Stimulated activated CD8-positive, alpha-beta memory T cell treated with anti-CD3 and anti-CD28 coated beads, Interleukin-4, amount 100 ng/mL, for 24 hours (primary cell): ENCODE measurements around the gene SYT12.
A peak's percentile ranks its signal among the peaks of the same experiment; 100 is the strongest.

Experiments used
- DNase-seq: peaks from one replicate; pipeline ENCODE4 v3.0.0-alpha.2; 2020; ENCODE audit warnings: low read depth

The SYT12 gene

GRCh38 chr11:67030976-67031375 is 8.0 kb downstream of the SYT12 start:
- no peak for DNase-seq

GRCh38 chr11:67031791-67032561 is 9.0 kb downstream of the SYT12 start:
- no peak for DNase-seq

- DNase-seq = no peak
Measured at GRCh38 chr11:67032830-67033551, 10.1 kb downstream of the SYT12 start.

- no peak for DNase-seq
Measured at GRCh38 chr11:67033661-67034166, 10.8 kb downstream of the SYT12 start.

GRCh38 chr11:67034350-67034749 is 11.4 kb downstream of the SYT12 start:
- DNase-seq = no peak

GRCh38 chr11:67040147-67040546 is 17.2 kb downstream of the SYT12 start:
- DNase-seq = no peak

- DNase-seq = no peak
Measured at GRCh38 chr11:67041602-67042001, 18.7 kb downstream of the SYT12 start.

- no peak for DNase-seq
Measured at GRCh38 chr11:67043572-67044349, 20.8 kb downstream of the SYT12 start.

- DNase-seq = no peak
Measured at GRCh38 chr11:67044496-67044895, 21.6 kb downstream of the SYT12 start.

- no peak for DNase-seq
Measured at GRCh38 chr11:67045314-67045713, 22.4 kb downstream of the SYT12 start.

GRCh38 chr11:67048515-67049130 is 25.7 kb downstream of the SYT12 start:
- DNase-seq = no peak

- DNase-seq = no peak
Measured at GRCh38 chr11:67050139-67050538, 27.2 kb downstream of the SYT12 start.

GRCh38 chr11:67051180-67051893 is 28.4 kb downstream of the SYT12 start:
- no peak for DNase-seq

GRCh38 chr11:67051945-67052488 is 29.1 kb downstream of the SYT12 start:
- no peak for DNase-seq

GRCh38 chr11:67052891-67053290 is 30.0 kb downstream of the SYT12 start:
- no peak for DNase-seq

- peak; percentile 22 for DNase-seq
Measured at GRCh38 chr11:67053896-67054329, 31.0 kb downstream of the SYT12 start.

GRCh38 chr11:67054346-67054835 is 31.5 kb downstream of the SYT12 start:
- no peak for DNase-seq

- DNase-seq = no peak
Measured at GRCh38 chr11:67054836-67055523, 32.0 kb downstream of the SYT12 start.

- DNase-seq = no peak
Measured at GRCh38 chr11:67055812-67056211, 32.9 kb downstream of the SYT12 start.
